HepG2 (cell line): ENCODE measurements around the gene ACTR1B. TPM values are rescaled to one million over a fixed set of nuclear protein-coding genes. Genes with fewer than 3 reads are reported as not detected.
A peak's percentile ranks its signal among the peaks of the same experiment; 100 is the strongest.

Experiments used
- AHR ChIP-seq: IDR thresholded peaks from 2 replicates; pipeline ENCODE4 v1.6.1; 2018; ENCODE audit warnings: missing genetic modification reagents, missing compliant biosample characterization
- ESRRA ChIP-seq: sonication (generic); formaldehyde crosslinking; IDR thresholded peaks from 2 replicates; pipeline ENCODE4 v1.5.1; 2020; ENCODE audit warnings: mild to moderate bottlenecking, low read depth, missing genetic modification reagents
- HDAC6 ChIP-seq: fragments of 200-600 bp; sonication (generic); IDR thresholded peaks from 2 replicates; pipeline ENCODE4 v1.7.0; 2017; ENCODE audit warnings: mild to moderate bottlenecking, antibody characterized with exemption, low read length, low read depth
- HOXA9 ChIP-seq: sonication (generic); formaldehyde crosslinking; IDR thresholded peaks from 2 replicates; pipeline ENCODE4 v1.8.1; 2022; ENCODE audit warnings: missing genetic modification reagents, mild to moderate bottlenecking, moderate library complexity, borderline replicate concordance
- JUN ChIP-seq: sonication (generic); formaldehyde crosslinking; IDR thresholded peaks from 2 replicates; pipeline ENCODE4 v1.4.0; 2020; ENCODE audit warnings: mild to moderate bottlenecking, missing genetic modification reagents
- KDM5A ChIP-seq: fragments of 200-600 bp; sonication (generic); IDR thresholded peaks from 2 replicates; pipeline ENCODE4 v1.7.0; 2018; ENCODE audit warnings: antibody characterized with exemption, mild to moderate bottlenecking, low read length, borderline replicate concordance
- LCORL ChIP-seq, 2 experiments: fragments of 450-650 bp in 1 of 2; sonication (generic) in 1 of 2; formaldehyde crosslinking in 1 of 2; IDR thresholded peaks; 2 replicates each; pipeline versions ENCODE4 v1.5.0 to v1.6.1; 2017 to 2020; ENCODE audit warnings: antibody characterized with exemption in 1 of 2, missing genetic modification reagents in 1 of 2
- NCOA1 ChIP-seq: sonication (generic); formaldehyde crosslinking; IDR thresholded peaks from 2 replicates; pipeline ENCODE4 v1.9.0; 2021; ENCODE audit warnings: missing genetic modification reagents
- RBM39 ChIP-seq: fragments of 200-400 bp; formaldehyde crosslinking; IDR thresholded peaks from one replicate; pipeline ENCODE4 v1.6.1; 2018; ENCODE audit warnings: antibody characterized with exemption, mild to moderate bottlenecking, low read depth, low read length; ENCODE audit not compliant: poor library complexity, severe bottlenecking
- SRSF9 ChIP-seq: fragments of 200-400 bp; formaldehyde crosslinking; IDR thresholded peaks from 2 replicates; pipeline ENCODE4 v1.6.1; 2018; ENCODE audit warnings: borderline replicate concordance, mild to moderate bottlenecking, low read depth, low read length; ENCODE audit not compliant: insufficient read depth, poor library complexity, severe bottlenecking
- TBX3 ChIP-seq: fragments of 450-650 bp; IDR thresholded peaks from 2 replicates; pipeline ENCODE4 v1.6.1; 2017; ENCODE audit warnings: antibody characterized with exemption, mild to moderate bottlenecking, inconsistent platforms, borderline replicate concordance
- TOE1 ChIP-seq: sonication (generic); formaldehyde crosslinking; IDR thresholded peaks from 2 replicates; pipeline ENCODE4 v1.4.0; 2020; ENCODE audit warnings: mild to moderate bottlenecking, missing genetic modification reagents
- YEATS4 ChIP-seq: sonication (generic); formaldehyde crosslinking; IDR thresholded peaks from 2 replicates; pipeline ENCODE4 v1.4.0; 2020; ENCODE audit warnings: missing genetic modification reagents, borderline replicate concordance
- ZBTB42 ChIP-seq: sonication (generic); formaldehyde crosslinking; IDR thresholded peaks from 2 replicates; pipeline ENCODE4 v1.5.0; 2020; ENCODE audit warnings: mild to moderate bottlenecking, missing genetic modification reagents
- ZNF251 ChIP-seq: sonication (generic); formaldehyde crosslinking; IDR thresholded peaks from 2 replicates; pipeline ENCODE4 v1.9.0; 2021; ENCODE audit warnings: mild to moderate bottlenecking, missing genetic modification reagents
- ZNF382 ChIP-seq: sonication (generic); formaldehyde crosslinking; IDR thresholded peaks from 2 replicates; pipeline ENCODE4 v1.5.0; 2020; ENCODE audit warnings: missing genetic modification reagents, mild to moderate bottlenecking, borderline replicate concordance
- ZNF709 ChIP-seq: sonication (generic); formaldehyde crosslinking; IDR thresholded peaks from 2 replicates; pipeline ENCODE4 v1.5.0; 2020; ENCODE audit warnings: mild to moderate bottlenecking, missing genetic modification reagents
- ZNF777 ChIP-seq: sonication (generic); formaldehyde crosslinking; IDR thresholded peaks from 2 replicates; pipeline ENCODE4 v1.4.0; 2020; ENCODE audit warnings: missing genetic modification reagents
- ZUFSP ChIP-seq: sonication (generic); formaldehyde crosslinking; IDR thresholded peaks from 2 replicates; pipeline ENCODE4 v1.9.0; 2021; ENCODE audit warnings: missing genetic modification reagents, mild to moderate bottlenecking, borderline replicate concordance
- polyA plus RNA-seq, 8 experiments: library from polyadenylated mRNA; depleted of rRNA in 3 of 8; stranded (reverse) in 7 of 8; unstranded in 1 of 8; fragments of >200 nt; fragmentation: Illumina TruSeq in 4 of 8; extraction: Trizol in 4 of 8; gene quantifications; 2 replicates each; pipeline versions ENCODE4 v1.2.1 to v1.2.3, GENCODE V29; 2011 to 2016; ENCODE audit warnings: low read depth in 4 of 8, missing spikeins in 1 of 8, mixed read lengths in 1 of 8; ENCODE audit not compliant: insufficient read depth in 1 of 8
- total RNA-seq, 5 experiments: library from RNA; depleted of rRNA; stranded (reverse); fragments of >200 nt; fragmentation: Illumina TruSeq; extraction: Trizol; gene quantifications; 2 replicates each; pipeline ENCODE4 v1.2.3, GENCODE V29; 2016; ENCODE audit warnings: low read depth in 1 of 5
- TF ChIP-seq, protein P1 (sequence below): conservative IDR thresholded peaks from 2 replicates; pipeline ENCODE4 v1.6.1; 2018; ENCODE audit warnings: missing genetic modification reagents
- TF ChIP-seq, protein P2 (sequence below): sonication (generic); formaldehyde crosslinking; IDR thresholded peaks from 2 replicates; pipeline ENCODE4 v1.5.0; 2020; ENCODE audit warnings: mild to moderate bottlenecking, missing genetic modification reagents
- TF ChIP-seq, protein P3 (sequence below): sonication (generic); formaldehyde crosslinking; IDR thresholded peaks from 2 replicates; pipeline ENCODE4 v1.4.0; 2020; ENCODE audit warnings: missing genetic modification reagents

Gene ACTR1B
- total and polyA plus RNA-seq, 2 of the 13 experiments (the other 11 are each of a cell fraction or from before 2014, with no cell fraction given) = 61.7 to 76.7 TPM

- TF ChIP-seq AHR (no peak; the same call in 1 of the 2 replicates), HOXA9 (CRISPR knock-in tag) (no peak), RBM39 (peak; percentile 66), ZNF382 (no peak), LCORL (IDR thresholded peaks at IDR 0.05) (no peak), LCORL (CRISPR knock-in tag; IDR thresholded peaks at IDR 0.05) (peak; percentile 63; the same call in 1 of the 2 replicates), TOE1 (CRISPR knock-in tag) (no peak), ZUFSP (CRISPR knock-in tag) (no peak), NCOA1 (CRISPR knock-in tag) (no peak), ZNF777 (CRISPR knock-in tag) (peak; percentile 40; the same call in 1 of the 2 replicates), TBX3 (peak; percentile 26; the same call in 1 of the 2 replicates), SRSF9 (no peak), YEATS4 (CRISPR knock-in tag) (peak; percentile 48; the same call in 1 of the 2 replicates), JUN (CRISPR knock-in tag) (peak; percentile 97), ESRRA (CRISPR knock-in tag) (no peak), ZNF709 (0 out of 2 replicates have a peak, but pooled peaks have one; percentile 62), KDM5A (no peak), ZBTB42 (CRISPR knock-in tag) (no peak), HDAC6 (no peak), ZNF251 (CRISPR knock-in tag) (no peak; the same call in 1 of the 2 replicates)
- TF ChIP-seq, protein P1, sequence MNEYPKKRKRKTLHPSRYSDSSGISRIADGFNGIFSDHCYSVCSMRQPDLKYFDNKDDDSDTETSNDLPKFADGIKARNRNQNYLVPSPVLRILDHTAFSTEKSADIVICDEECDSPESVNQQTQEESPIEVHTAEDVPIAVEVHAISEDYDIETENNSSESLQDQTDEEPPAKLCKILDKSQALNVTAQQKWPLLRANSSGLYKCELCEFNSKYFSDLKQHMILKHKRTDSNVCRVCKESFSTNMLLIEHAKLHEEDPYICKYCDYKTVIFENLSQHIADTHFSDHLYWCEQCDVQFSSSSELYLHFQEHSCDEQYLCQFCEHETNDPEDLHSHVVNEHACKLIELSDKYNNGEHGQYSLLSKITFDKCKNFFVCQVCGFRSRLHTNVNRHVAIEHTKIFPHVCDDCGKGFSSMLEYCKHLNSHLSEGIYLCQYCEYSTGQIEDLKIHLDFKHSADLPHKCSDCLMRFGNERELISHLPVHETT = peak; percentile 59
- TF ChIP-seq, protein P2, sequence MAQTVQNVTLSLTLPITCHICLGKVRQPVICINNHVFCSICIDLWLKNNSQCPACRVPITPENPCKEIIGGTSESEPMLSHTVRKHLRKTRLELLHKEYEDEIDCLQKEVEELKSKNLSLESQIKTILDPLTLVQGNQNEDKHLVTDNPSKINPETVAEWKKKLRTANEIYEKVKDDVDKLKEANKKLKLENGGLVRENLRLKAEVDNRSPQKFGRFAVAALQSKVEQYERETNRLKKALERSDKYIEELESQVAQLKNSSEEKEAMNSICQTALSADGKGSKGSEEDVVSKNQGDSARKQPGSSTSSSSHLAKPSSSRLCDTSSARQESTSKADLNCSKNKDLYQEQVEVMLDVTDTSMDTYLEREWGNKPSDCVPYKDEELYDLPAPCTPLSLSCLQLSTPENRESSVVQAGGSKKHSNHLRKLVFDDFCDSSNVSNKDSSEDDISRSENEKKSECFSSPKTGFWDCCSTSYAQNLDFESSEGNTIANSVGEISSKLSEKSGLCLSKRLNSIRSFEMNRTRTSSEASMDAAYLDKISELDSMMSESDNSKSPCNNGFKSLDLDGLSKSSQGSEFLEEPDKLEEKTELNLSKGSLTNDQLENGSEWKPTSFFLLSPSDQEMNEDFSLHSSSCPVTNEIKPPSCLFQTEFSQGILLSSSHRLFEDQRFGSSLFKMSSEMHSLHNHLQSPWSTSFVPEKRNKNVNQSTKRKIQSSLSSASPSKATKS (CRISPR knock-in tag) = 0 out of 2 replicates have a peak, but pooled peaks have one; percentile 45
- TF ChIP-seq, protein P3, sequence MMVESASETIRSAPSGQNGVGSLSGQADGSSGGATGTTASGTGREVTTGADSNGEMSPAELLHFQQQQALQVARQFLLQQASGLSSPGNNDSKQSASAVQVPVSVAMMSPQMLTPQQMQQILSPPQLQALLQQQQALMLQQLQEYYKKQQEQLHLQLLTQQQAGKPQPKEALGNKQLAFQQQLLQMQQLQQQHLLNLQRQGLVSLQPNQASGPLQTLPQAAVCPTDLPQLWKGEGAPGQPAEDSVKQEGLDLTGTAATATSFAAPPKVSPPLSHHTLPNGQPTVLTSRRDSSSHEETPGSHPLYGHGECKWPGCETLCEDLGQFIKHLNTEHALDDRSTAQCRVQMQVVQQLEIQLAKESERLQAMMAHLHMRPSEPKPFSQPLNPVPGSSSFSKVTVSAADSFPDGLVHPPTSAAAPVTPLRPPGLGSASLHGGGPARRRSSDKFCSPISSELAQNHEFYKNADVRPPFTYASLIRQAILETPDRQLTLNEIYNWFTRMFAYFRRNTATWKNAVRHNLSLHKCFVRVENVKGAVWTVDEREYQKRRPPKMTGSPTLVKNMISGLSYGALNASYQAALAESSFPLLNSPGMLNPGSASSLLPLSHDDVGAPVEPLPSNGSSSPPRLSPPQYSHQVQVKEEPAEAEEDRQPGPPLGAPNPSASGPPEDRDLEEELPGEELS (CRISPR knock-in tag) = peak; percentile 43; the same call in 1 of the 2 replicates
Measured at GRCh38 chr2:97663962-97664635, at the start of gene ACTR1B (continued).
